Right ventricle myocardium superior (tissue), 1 donor: Measurements from ENCODE around the gene POMGNT2. TPM values are rescaled to one million over a fixed set of nuclear protein-coding genes. Genes with fewer than 3 reads are reported as not detected.
"Not testable (repeated sequence)": the region's sequence is repeated elsewhere in the genome, so short reads cannot be mapped to it uniquely, and the experiment has no call there.

Experiments
- ATAC-seq: fragments of 200-7000 bp; cut with Tn5 transposase; one replicate; pipeline ENCODE4 v1.9.1; 2020; ENCODE audit warnings: mild to moderate bottlenecking; ENCODE audit not compliant: poor library complexity
- DNase-seq: peaks from one replicate; pipeline ENCODE4 v3.0.0-alpha.2; 2020
- intact Hi-C: fragments of 100-400 bp; cut with DNase I; formaldehyde crosslinking; loops from one replicate; pipeline ENCODE4 v1.11.2; 2022
- total RNA-seq: library from RNA; stranded (reverse); fragmentation: NEBNext Ultra II Directional; extraction: Animal tissue kit (Norgen Biotek cat#: 25700); gene quantifications from one replicate; pipeline ENCODE4 v1.2.1, GENCODE V29; 2021
- donor health status: DM: no; HTN: yes; CAD: no; lungs with severe emphysema.

Gene POMGNT2
- total RNA-seq, 1 donor from 2014 or later = 20.2 TPM

DNA sequence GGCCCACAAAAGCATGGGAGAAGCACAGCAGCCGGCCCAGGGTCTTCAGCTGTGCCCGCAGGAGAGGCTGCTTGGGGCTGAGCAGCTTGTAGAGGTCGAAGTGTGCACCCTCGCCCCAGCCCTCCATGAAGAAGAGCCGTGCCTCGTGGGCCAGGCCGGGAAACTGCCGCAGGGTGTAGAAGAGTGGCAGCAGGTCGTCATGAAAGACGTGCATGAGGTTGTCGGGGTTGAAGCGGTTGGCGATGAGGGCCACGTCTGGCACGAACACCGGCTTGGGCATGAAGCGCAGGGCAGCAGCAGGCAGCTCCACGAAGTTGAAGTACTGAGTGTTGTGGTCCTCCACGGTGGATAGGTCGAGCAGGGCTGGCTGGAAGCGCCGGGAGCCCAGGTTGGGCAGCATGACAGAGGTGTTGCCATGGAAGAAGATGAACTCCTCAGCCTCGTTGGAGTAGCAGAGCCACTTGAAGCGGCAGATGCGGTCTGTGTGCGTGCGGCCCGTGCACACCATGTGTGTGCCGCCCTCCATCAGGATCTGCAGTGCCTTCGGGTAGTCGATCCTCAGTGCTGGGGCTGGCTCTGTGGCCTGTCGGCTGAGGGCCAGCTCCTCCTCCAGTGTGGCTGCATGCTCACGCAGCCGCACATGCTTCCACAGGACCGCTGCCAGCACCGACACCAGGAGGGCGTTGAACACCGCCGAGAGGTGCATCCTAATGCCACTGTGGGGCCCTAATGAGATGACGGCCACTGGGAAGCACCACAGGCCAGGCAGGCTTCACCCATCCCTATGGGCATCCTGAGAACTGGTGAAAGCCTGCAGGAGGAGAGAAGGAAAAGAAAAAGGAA lies 24.9 kb downstream of the POMGNT2 start:
- ATAC-seq (no peak), DNase-seq (no peak)
- intact Hi-C loops = no loop called here

DNA sequence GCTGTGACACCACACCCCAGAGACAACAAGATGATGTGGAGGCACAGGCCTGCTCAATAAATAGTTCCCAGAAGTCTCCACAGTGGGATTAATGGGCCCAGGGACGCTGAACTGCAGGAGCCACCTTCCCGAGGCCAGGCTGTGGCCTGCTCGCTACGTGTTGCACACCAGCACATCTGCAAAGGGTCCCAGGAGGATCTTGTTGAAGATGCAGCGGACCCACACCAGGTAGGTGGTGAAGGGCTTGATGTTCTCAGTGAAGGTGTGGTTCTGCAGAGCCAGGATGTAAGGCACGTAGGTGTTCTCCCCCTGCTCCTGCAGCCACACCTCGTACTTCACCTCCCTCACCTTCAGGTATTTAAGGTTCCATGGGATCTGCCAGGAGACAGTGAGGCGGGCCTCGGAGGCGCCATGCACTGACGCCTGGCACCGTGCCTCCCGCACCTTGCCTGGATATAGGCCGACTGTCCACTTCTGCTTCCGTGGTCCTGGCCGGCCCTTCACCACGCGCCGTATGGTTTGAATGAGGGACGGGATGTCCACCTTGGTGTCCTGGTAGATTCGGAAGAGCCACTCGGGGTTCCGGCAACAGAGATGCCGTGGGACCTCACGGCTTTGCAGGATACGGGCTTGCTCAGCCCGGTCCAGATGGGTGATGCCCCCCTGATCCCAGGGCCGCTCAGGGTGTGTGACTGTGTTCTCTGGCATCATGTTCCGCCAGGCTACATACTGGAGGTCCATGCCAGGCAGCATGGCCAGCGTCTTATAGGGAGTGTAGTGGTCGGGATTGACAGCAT lies 26.1 kb downstream of the POMGNT2 start:
- ATAC-seq = no peak
- intact Hi-C loops = no loop called here
- DNase-seq = no peak

DNA sequence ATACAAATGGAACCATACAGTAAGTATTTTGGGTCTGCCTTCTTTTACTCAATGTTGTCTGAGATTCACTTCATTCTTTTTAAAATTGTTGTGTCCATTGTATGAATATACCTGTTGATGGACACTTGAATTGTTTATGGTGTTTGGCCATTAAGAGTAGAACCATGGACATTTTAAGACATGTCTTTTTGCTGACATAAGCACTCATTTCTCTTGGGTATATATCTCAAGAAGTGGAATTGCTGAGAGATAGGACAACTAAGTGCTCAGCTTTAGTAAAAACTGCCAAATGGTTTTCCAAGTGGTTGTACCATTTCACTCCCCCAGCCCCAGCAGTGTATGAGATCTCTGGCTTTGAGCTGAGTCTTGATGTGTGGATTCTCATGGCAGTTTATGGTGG lies 28.2 kb downstream of the POMGNT2 start:
- intact Hi-C loops = no loop called here
- no peak for DNase-seq
- ATAC-seq = no peak

- ATAC-seq (no peak), DNase-seq (no peak)
- intact Hi-C loops = no loop called here
Measured at GRCh38 chr3:43077261-43077660, 28.6 kb downstream of the POMGNT2 start.

- intact Hi-C loops = no loop called here
- ATAC-seq (no peak), DNase-seq (no peak)
Measured at GRCh38 chr3:43076857-43077256, 29.0 kb downstream of the POMGNT2 start.

DNA sequence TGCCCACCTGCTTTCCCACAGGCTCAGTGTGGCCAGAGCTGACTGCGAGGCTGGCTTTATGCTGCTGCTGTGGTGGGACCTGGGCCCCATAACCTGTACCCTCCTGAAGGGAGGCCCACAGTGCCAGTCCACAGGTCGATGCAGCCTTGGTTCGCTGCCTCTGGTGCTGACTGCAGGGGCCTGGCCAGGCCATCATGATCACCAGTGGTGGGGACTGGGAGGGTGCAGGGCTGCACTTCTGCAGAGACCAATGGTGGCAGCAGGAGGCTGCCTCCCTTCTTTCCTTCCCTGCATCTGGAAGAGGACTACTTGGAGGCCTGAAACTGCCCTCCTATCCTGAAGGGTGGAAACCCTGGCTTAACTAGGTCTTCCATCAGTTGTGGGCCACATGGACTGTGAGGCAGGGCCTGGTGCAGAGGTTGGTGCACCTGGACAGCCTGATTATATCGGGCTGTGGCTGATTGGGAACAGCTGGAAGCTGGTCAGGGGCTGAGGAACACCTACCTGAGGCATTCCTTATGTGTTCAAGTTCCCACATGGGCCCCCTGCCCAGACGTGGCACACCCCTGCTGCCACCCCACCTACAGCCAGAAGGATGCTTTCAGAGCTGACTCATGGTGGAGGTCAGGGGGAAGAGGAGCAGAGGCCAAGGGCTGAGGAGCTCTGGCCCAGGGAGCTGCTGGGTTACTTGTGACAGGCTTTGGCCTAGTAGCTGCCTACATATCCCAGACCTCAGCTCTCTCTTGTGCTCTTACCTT lies 29.8 kb downstream of the POMGNT2 start:
- no peak for DNase-seq
- intact Hi-C loops = no loop called here

GRCh38 chr3:43074901-43075689 lies 30.8 kb downstream of the POMGNT2 start:
- intact Hi-C loops = no loop called here
- no peak for ATAC-seq
- DNase-seq = no peak

More for the DNA sequence above, 29.8 kb downstream of the POMGNT2 start:
- ATAC-seq = no peak

DNA sequence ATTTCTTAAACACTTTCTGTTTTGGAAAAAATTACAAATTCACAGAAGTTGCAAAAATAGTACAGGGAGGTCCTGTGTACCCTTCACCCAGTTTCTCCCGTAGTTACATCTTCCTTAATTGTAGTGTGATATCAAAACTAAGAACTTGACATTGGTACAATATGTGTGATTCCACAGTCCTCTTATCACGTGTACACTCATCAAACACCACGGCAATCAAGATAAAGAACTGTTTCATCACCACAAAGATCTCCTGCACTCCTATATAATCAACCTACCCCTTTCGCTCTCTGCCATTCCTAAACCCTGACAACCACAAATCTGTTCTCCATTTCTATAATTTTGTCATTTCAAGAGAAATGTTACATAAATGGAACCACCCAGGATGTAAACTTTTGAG lies 31.4 kb downstream of the POMGNT2 start:
- no peak for DNase-seq
- intact Hi-C loops = no loop called here
- ATAC-seq = no peak

- no peak for ATAC-seq
- intact Hi-C loops = no loop called here
Measured at GRCh38 chr3:43073836-43074220, 32.1 kb downstream of the POMGNT2 start.

GRCh38 chr3:43073116-43073835 lies 32.6 kb downstream of the POMGNT2 start:
- intact Hi-C loops = no loop called here
- ATAC-seq (no peak), DNase-seq (no peak)

More at GRCh38 chr3:43073836-43074220, 32.1 kb downstream of the POMGNT2 start:
- no peak for DNase-seq

GRCh38 chr3:43072361-43072760 lies 33.5 kb downstream of the POMGNT2 start:
- intact Hi-C loops = no loop called here
- ATAC-seq = no peak
- DNase-seq = no peak

- intact Hi-C loops = no loop called here
- ATAC-seq (no peak), DNase-seq (no peak)
Measured at GRCh38 chr3:43071313-43071893, 34.5 kb downstream of the POMGNT2 start.

DNA sequence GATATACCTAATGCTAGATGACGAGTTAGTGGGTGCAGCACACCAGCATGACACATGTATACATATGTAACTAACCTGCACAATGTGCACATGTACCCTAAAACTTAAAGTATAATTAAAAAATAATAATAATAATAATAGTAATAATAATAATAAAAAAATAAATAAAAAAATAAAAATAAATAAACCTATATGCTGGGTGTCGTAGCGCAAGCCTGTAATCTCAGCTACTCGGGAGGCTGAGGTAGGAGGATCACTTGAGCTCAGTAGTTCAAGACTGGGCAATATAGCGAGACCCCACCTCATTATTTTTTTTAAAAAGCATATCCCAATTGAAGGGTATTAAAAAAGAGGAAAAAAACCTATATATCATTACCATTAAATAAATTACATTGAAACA lies 35.2 kb downstream of the POMGNT2 start:
- DNase-seq, intact Hi-C loops, ATAC-seq: not testable (repeated sequence)

- intact Hi-C loops = no loop called here
- ATAC-seq (no peak), DNase-seq (no peak)
Measured at GRCh38 chr3:43063114-43063513, 42.8 kb downstream of the POMGNT2 start.

DNA sequence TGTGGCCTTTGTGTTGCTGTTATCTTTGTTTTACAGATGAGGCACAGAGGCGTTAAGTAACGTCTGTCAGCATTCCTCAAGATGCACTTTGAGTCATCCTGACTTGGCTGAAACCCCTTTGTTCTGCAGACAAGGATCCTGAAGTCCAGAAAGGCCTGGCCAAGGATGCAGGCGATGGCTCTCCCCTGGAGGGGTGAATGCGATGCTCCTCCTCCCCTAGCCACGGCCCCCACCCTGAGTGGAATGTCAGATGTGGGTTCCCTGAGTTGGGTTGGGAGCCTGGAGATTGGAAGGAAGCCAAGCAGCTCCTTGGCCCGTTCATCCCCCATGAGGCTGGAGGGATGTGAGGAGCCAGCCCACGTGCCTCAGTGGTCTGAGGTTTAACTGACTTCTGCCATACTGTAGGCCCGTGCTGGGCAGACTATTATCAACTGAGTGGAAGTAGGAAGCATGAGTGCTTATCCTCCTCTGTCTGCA lies 43.3 kb downstream of the POMGNT2 start:
- ATAC-seq (peak; percentile 25), DNase-seq (no peak)
- intact Hi-C loops = no loop called here

GRCh38 chr3:43062040-43062563 lies 43.8 kb downstream of the POMGNT2 start:
- ATAC-seq = no peak

More at GRCh38 chr3:43062040-43062563, 43.8 kb downstream of the POMGNT2 start:
- intact Hi-C loops = no loop called here
- no peak for DNase-seq
